CD4-positive, CD25-positive, alpha-beta regulatory T cell (primary cell): Measurements from ENCODE around the gene QDPR. TPM values are rescaled to one million over a fixed set of nuclear protein-coding genes. Genes with fewer than 3 reads are reported as not detected.

Experiments used
- ATAC-seq, 2 donors: fragments of 150-1000 bp; cut with Tn5 transposase; one replicate each; pipeline ENCODE4 v1.10.0; 2021; ENCODE audit warnings: low read depth in 2 of 2, moderate number of reproducible peaks in 2 of 2, moderate library complexity in 1 of 2
- DNase-seq, 3 donors: peaks; one replicate each; pipeline versions ENCODE4 v3.0.0 to v3.0.0-alpha.2; 2012 to 2022; ENCODE audit warnings: mixed read lengths in 1 of 3
- H3K27ac ChIP-seq: one replicate; pipeline ENCODE4 v1.7.0; 2013; ENCODE audit warnings: mild to moderate bottlenecking, low read length; ENCODE audit not compliant: insufficient read depth, poor library complexity, severe bottlenecking
- H3K27me3 ChIP-seq: one replicate; pipeline ENCODE4 v1.7.0; 2013; ENCODE audit warnings: low read length; ENCODE audit not compliant: control insufficient read depth, insufficient read depth
- H3K36me3 ChIP-seq: one replicate; pipeline ENCODE4 v1.7.0; 2013; ENCODE audit warnings: mild to moderate bottlenecking, low read length, moderate library complexity; ENCODE audit not compliant: control insufficient read depth, insufficient read depth
- H3K4me1 ChIP-seq: 2 replicates; pipeline ENCODE4 v1.7.0; 2013; ENCODE audit warnings: mild to moderate bottlenecking, low read length; ENCODE audit not compliant: insufficient read depth, control insufficient read depth, poor library complexity, severe bottlenecking
- H3K4me3 ChIP-seq: one replicate; pipeline ENCODE4 v1.7.0; 2013; ENCODE audit warnings: low read depth, mild to moderate bottlenecking, low read length, moderate library complexity
- H3K9me3 ChIP-seq, 2 experiments: 1 replicate in 1 of 2; 2 replicates in 1 of 2; pipeline ENCODE4 v1.7.0; 2013; ENCODE audit warnings: low read length in 2 of 2, mild to moderate bottlenecking in 1 of 2, moderate library complexity in 1 of 2; ENCODE audit not compliant: control insufficient read depth in 2 of 2
- H3K27ac Mint-ChIP-seq, 3 donors: one replicate each; pipeline ENCODE4 v1.8.0; 2020 to 2022; ENCODE audit warnings: mild to moderate bottlenecking in 3 of 3, mixed read lengths in 3 of 3, moderate library complexity in 2 of 3
- H3K27me3 Mint-ChIP-seq: one replicate; pipeline ENCODE4 v1.8.0; 2022; ENCODE audit warnings: mild to moderate bottlenecking, mixed read lengths
- H3K36me3 Mint-ChIP-seq: one replicate; pipeline ENCODE4 v1.8.0; 2020; ENCODE audit warnings: mixed read lengths
- H3K4me1 Mint-ChIP-seq, 4 donors: one replicate each; pipeline ENCODE4 v1.8.0; 2020 to 2022; ENCODE audit warnings: mixed read lengths in 4 of 4, mild to moderate bottlenecking in 1 of 4
- H3K4me3 Mint-ChIP-seq, 4 donors: one replicate each; pipeline ENCODE4 v1.8.0; 2020 to 2022; ENCODE audit warnings: mild to moderate bottlenecking in 4 of 4, mixed read lengths in 4 of 4, moderate library complexity in 3 of 4
- H3K9me3 Mint-ChIP-seq, 7 donors: one replicate each; pipeline ENCODE4 v1.8.0; 2020 to 2022; ENCODE audit warnings: mixed read lengths in 7 of 7, mild to moderate bottlenecking in 3 of 7, moderate library complexity in 2 of 7
- polyA plus RNA-seq, 4 donors: library from polyadenylated mRNA; unstranded; fragments of 300-500 nt; fragmentation: Illumina TruSeq; gene quantifications; one replicate each; pipeline ENCODE4 v1.2.3, GENCODE V29; 2021
- total RNA-seq: library from RNA; stranded (reverse); gene quantifications from one replicate; pipeline ENCODE4 v1.2.3, GENCODE V29; 2022

QDPR gene
- total and polyA plus RNA-seq, 5 donors from 2014 or later = 7.0 to 42.8 (median 28.7) TPM

GRCh38 chr4:17469931-17470674 lies 41.8 kb downstream of the QDPR start:
- H3K4me3 Mint-ChIP-seq = no peak overlapping the region
- H3K9me3 ChIP-seq = no peaks in the 10 kb centered on the region
- H3K27ac ChIP-seq = no peak overlapping the region
- H3K36me3 Mint-ChIP-seq = peaks cover 3% of the 10 kb centered on the region
- H3K4me3 ChIP-seq = no peak overlapping the region
- no peaks in the 10 kb centered on the region for H3K36me3 ChIP-seq
- H3K27me3 Mint-ChIP-seq = no peaks in the 10 kb centered on the region
- H3K4me1 Mint-ChIP-seq = peaks cover 0 to 8% (median under 1%) of the 10 kb centered on the region in 4 donors
- peaks cover 0 to 2% (median 0%) of the 10 kb centered on the region in 7 donors for H3K9me3 Mint-ChIP-seq
- no peak overlapping the region for H3K27ac Mint-ChIP-seq
- H3K4me1 ChIP-seq = no peaks in the 10 kb centered on the region
- ATAC-seq (no peak), DNase-seq (no peak)
- no peaks in the 10 kb centered on the region for H3K27me3 ChIP-seq

GRCh38 chr4:17468619-17469221 lies 43.2 kb downstream of the QDPR start:
- H3K4me3 ChIP-seq = no peak overlapping the region
- H3K9me3 Mint-ChIP-seq = peaks cover 0 to 2% (median 0%) of the 10 kb centered on the region in 7 donors
- H3K4me1 ChIP-seq = no peaks in the 10 kb centered on the region
- H3K27me3 Mint-ChIP-seq = no peaks in the 10 kb centered on the region
- DNase-seq = peak in 1 of 3 donors; percentile 16
- peaks cover 0 to 8% (median under 1%) of the 10 kb centered on the region in 4 donors for H3K4me1 Mint-ChIP-seq
- no peak overlapping the region for H3K27ac ChIP-seq
- H3K36me3 ChIP-seq = no peaks in the 10 kb centered on the region
- H3K9me3 ChIP-seq = no peaks in the 10 kb centered on the region
- no peak overlapping the region for H3K4me3 Mint-ChIP-seq
- no peaks in the 10 kb centered on the region for H3K27me3 ChIP-seq
- peaks cover 8% of the 10 kb centered on the region for H3K36me3 Mint-ChIP-seq
- ATAC-seq = no peak
- H3K27ac Mint-ChIP-seq = no peak overlapping the region

GRCh38 chr4:17463606-17464005 lies 48.3 kb downstream of the QDPR start:
- no peaks in the 10 kb centered on the region for H3K9me3 ChIP-seq
- no peak overlapping the region for H3K4me3 ChIP-seq
- H3K36me3 Mint-ChIP-seq = peaks cover 5% of the 10 kb centered on the region

GRCh38 chr4:17450269-17450804 lies 61.6 kb downstream of the QDPR start:
- Histone ChIP-seq H3K9me3 (no peaks in the 10 kb centered on the region), H3K36me3 (no peaks in the 10 kb centered on the region), H3K4me3 (no peak overlapping the region), H3K27me3 (no peaks in the 10 kb centered on the region), H3K4me1 (no peaks in the 10 kb centered on the region), H3K27ac (no peak overlapping the region)
- H3K27me3 Mint-ChIP-seq = peaks cover 4% of the 10 kb centered on the region
- DNase-seq (no peak), ATAC-seq (no peak)
- H3K27ac Mint-ChIP-seq = no peak overlapping the region
- peaks cover 0 to 2% (median 0%) of the 10 kb centered on the region in 7 donors for H3K9me3 Mint-ChIP-seq
- no peak overlapping the region for H3K4me3 Mint-ChIP-seq
- H3K4me1 Mint-ChIP-seq = no peaks in the 10 kb centered on the region
- no peaks in the 10 kb centered on the region for H3K36me3 Mint-ChIP-seq

More at GRCh38 chr4:17463606-17464005, 48.3 kb downstream of the QDPR start:
- Mint-ChIP-seq H3K9me3 (peaks cover 0 to 5% (median 0%) of the 10 kb centered on the region in 7 donors), H3K4me1 (no peaks in the 10 kb centered on the region), H3K27ac (no peak overlapping the region), H3K4me3 (no peak overlapping the region), H3K27me3 (no peaks in the 10 kb centered on the region)
- Histone ChIP-seq H3K36me3 (no peaks in the 10 kb centered on the region), H3K4me1 (no peaks in the 10 kb centered on the region), H3K27me3 (no peaks in the 10 kb centered on the region), H3K27ac (no peak overlapping the region)
- no peak for DNase-seq
- no peak for ATAC-seq

- Mint-ChIP-seq H3K27ac (no peak overlapping the region), H3K4me1 (no peaks in the 10 kb centered on the region), H3K36me3 (no peaks in the 10 kb centered on the region), H3K9me3 (peaks cover 0 to 2% (median 0%) of the 10 kb centered on the region in 7 donors), H3K4me3 (no peak overlapping the region), H3K27me3 (peaks cover 4% of the 10 kb centered on the region)
- ATAC-seq = no peak
- no peak overlapping the region for H3K27ac ChIP-seq
- DNase-seq = no peak
- no peaks in the 10 kb centered on the region for H3K27me3 ChIP-seq
- no peaks in the 10 kb centered on the region for H3K4me1 ChIP-seq
- no peak overlapping the region for H3K4me3 ChIP-seq
- no peaks in the 10 kb centered on the region for H3K36me3 ChIP-seq
- no peaks in the 10 kb centered on the region for H3K9me3 ChIP-seq
Observed at GRCh38 chr4:17448689-17449088, 63.2 kb downstream of the QDPR start.

GRCh38 chr4:17447675-17448298 lies 64.1 kb downstream of the QDPR start:
- no peaks in the 10 kb centered on the region for H3K27me3 ChIP-seq
- ATAC-seq = peak; percentile 67 to 69
- peaks cover 0 to 2% (median 0%) of the 10 kb centered on the region in 7 donors for H3K9me3 Mint-ChIP-seq
- no peak overlapping the region for H3K27ac ChIP-seq
- H3K36me3 Mint-ChIP-seq = no peaks in the 10 kb centered on the region
- no peaks in the 10 kb centered on the region for H3K4me1 Mint-ChIP-seq
- H3K9me3 ChIP-seq = no peaks in the 10 kb centered on the region
- H3K36me3 ChIP-seq = no peaks in the 10 kb centered on the region
- no peaks in the 10 kb centered on the region for H3K4me1 ChIP-seq
- H3K27me3 Mint-ChIP-seq = peaks cover 4% of the 10 kb centered on the region
- no peak overlapping the region for H3K4me3 Mint-ChIP-seq
- no peak overlapping the region for H3K4me3 ChIP-seq
- DNase-seq = peak; percentile 7 to 74 (median 46)
- no peak overlapping the region for H3K27ac Mint-ChIP-seq

GRCh38 chr4:17447056-17447455 lies 64.8 kb downstream of the QDPR start:
- Histone ChIP-seq H3K4me1 (no peaks in the 10 kb centered on the region), H3K36me3 (no peaks in the 10 kb centered on the region), H3K9me3 (no peaks in the 10 kb centered on the region), H3K4me3 (no peak overlapping the region), H3K27ac (no peak overlapping the region), H3K27me3 (no peaks in the 10 kb centered on the region)
- Mint-ChIP-seq H3K4me3 (no peak overlapping the region), H3K4me1 (no peaks in the 10 kb centered on the region), H3K36me3 (no peaks in the 10 kb centered on the region), H3K27ac (no peak overlapping the region), H3K27me3 (peaks cover 4% of the 10 kb centered on the region), H3K9me3 (peaks cover 0 to 4% (median 0%) of the 10 kb centered on the region in 7 donors)
- ATAC-seq = no peak
- DNase-seq = no peak
